Measurements from ENCODE around the gene LIMK2.
"Not testable (repeated sequence)": the region's sequence is repeated elsewhere in the genome, so short reads cannot be mapped to it uniquely, and the experiment has no call there.

The LIMK2 gene

DNA sequence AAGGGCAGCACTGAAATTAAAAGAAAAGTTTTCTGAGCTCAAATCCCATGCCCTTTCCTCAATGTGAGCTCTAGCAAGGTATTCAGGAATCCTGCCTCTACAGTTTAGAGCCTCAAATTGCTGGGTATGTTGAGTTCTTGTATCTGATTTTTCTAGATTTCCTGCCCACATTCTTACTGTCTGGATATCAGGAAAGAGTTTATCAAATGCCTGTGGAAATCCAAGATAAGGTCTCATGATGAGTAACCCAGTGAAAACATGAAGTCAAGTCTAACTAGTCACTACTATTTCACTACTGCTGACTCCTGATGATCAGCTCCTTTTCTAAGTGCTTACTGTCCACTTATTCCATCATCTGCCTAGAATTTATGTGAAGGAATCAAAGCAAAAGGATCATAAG lies 29.8 kb downstream of the LIMK2 start:
- in situ Hi-C loops (cut with MboI; ENCODE audit: low sequenced_read_pairs) = no loop called here

DNA sequence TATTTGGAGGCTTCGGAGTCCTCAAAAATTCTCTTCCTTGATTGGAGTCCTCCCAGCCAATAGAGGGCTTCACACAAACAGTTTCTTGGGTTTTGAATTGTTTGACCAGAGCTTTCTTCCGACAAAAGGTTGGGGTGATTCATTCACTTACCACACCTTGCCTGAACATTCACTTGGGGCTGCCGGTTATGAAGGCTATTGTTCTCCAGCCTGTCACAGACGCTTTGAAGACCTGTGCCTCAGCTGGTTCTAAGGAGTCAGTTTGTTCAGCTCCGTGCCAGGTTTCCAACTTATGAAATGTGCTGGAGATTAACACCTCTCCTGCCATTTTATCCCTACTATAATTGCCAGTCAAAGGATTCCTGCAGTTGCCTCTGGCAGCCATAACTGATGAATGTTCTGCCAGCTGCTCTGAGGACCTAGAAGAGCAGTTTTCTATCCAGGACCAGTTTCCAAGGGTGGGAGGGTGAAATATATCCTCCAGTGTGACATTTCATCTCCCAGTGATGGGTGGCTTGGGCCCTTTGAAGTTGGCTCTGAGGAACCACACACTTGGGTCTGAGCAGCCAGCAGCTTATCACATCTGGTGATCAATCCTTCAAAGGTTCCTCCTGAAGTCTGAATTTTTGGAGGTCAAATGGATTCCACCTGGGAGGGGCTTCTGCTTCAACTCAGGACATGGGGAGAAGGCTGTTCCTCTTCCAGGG lies 31.4 kb downstream of the LIMK2 start:
- in situ Hi-C loops (cut with MboI; ENCODE audit: low sequenced_read_pairs) = no loop called here

GRCh38 chr22:31244046-31244942 lies 32.2 kb downstream of the LIMK2 start:
- in situ Hi-C loops (cut with MboI; ENCODE audit: low sequenced_read_pairs) = no loop called here

GRCh38 chr22:31244943-31245451 lies 32.9 kb downstream of the LIMK2 start:
- in situ Hi-C loops (cut with MboI; ENCODE audit: low sequenced_read_pairs) = no loop called here

GRCh38 chr22:31245998-31246397 lies 33.9 kb downstream of the LIMK2 start:
- in situ Hi-C loops (cut with MboI; ENCODE audit: low sequenced_read_pairs) = not testable (repeated sequence)

- in situ Hi-C loops (cut with MboI; ENCODE audit: low sequenced_read_pairs) = no loop called here
Observed at GRCh38 chr22:31246687-31247086, 34.6 kb downstream of the LIMK2 start.

GRCh38 chr22:31247726-31248125 lies 35.6 kb downstream of the LIMK2 start:
- in situ Hi-C loops (cut with MboI; ENCODE audit: low sequenced_read_pairs) = no loop called here

- in situ Hi-C loops (cut with MboI; ENCODE audit: low sequenced_read_pairs) = no loop called here
Observed at GRCh38 chr22:31248138-31248745, 36.1 kb downstream of the LIMK2 start.

DNA sequence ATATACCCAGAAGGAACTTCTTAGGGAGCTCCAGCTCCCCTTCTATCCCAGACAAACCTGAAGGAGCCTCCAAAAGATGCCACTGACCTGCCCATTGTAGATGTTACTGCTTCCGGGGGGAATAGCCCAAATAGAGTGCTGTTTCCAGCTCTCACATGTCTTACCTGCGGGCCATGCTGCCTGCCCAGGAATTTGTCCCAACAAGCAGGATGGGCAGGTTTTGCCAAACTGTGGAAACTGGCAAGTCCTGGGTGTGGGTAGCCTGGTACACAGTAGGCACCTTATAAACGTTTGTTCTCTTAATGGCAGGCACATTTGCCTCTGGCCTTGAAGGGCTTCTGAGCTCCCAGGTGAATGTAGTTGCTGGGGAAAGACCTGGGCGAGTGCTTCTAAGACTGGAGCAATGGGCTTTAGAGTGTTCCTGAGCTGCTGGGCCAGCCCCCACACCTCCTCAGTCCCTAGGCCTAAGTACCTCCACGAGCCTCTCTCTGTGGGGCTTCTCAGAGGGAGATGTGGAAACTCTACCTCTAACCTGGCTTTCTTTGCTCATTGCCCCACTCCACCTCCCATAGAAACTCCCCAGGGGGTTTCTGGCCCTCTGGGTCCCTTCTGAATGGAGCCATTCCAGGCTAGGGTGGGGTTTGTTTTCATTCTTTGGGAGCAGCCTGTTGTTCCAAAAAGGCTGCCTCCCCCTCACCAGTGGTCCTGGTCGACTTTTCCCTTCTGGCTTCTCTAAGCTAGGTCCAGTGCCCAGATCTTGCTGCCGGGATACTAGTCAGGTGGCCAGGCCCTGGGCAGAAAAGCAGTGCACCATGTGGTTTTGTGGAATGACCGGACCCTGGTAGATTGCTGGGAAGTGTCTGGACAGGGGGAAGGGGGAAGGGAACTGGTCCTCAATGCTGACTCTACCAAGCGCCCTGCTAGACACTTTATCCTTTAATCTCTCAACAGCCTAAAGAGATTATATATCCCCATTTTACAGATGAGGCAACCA lies 37.2 kb downstream of the LIMK2 start:
- in situ Hi-C loops (cut with MboI; ENCODE audit: low sequenced_read_pairs) = no loop called here

- in situ Hi-C loops (cut with MboI; ENCODE audit: low sequenced_read_pairs) = no loop called here
Observed at GRCh38 chr22:31250740-31251600, 38.9 kb downstream of the LIMK2 start.

DNA sequence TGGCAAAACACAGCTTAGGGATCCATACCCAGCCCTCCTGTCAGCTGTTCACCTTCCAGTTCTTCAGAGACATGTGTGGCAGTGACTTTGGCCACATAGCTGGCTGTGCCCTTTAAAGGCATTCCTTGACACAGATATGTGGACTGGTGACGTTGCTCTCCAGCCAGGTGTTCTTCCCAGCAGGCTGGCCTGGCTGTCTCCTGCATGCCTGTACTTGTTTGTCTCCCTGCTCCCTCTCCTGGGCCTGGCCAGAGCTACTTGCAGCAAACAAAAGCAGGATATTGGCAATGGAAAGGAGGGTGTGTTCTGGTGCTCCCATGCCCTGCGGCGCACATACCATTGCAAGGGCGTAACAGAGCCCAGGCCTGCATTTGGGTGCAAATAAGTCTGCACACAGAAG lies 41.9 kb downstream of the LIMK2 start:
- in situ Hi-C loops (cut with MboI; ENCODE audit: low sequenced_read_pairs) = no loop called here

GRCh38 chr22:31259798-31260473 lies 47.8 kb downstream of the LIMK2 start:
- in situ Hi-C loops (cut with MboI; ENCODE audit: low sequenced_read_pairs) = no loop called here

- in situ Hi-C loops (cut with MboI; ENCODE audit: low sequenced_read_pairs) = no loop called here
Observed at GRCh38 chr22:31260474-31260856, 48.4 kb downstream of the LIMK2 start.

- in situ Hi-C loops (cut with MboI; ENCODE audit: low sequenced_read_pairs) = no loop called here
Observed at GRCh38 chr22:31262312-31263133, 50.4 kb downstream of the LIMK2 start.

GRCh38 chr22:31263896-31264640 lies 52.0 kb downstream of the LIMK2 start:
- in situ Hi-C loops (cut with MboI; ENCODE audit: low sequenced_read_pairs) = no loop called here

DNA sequence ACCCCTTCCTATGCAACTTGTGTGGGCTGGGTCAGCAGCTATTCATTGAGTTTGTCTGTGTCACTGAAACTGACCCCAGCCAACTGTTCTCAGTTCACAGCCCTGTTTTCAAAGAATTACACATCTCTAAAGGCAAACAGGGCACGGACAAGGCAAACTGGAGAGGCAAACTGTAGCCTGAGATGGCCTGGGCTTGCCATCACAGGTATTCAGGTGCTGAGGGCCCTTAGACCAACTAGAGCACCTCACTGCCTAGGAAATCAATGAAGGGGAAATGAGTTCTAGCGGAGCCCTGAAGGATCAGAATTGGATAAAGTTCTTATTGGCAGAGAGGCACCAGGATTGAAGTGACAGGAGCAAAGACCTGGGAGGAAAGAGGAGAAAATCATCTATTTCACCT lies 56.2 kb downstream of the LIMK2 start:
- in situ Hi-C loops (cut with MboI; ENCODE audit: low sequenced_read_pairs) = no loop called here

- in situ Hi-C loops (cut with MboI; ENCODE audit: low sequenced_read_pairs) = no loop called here
Observed at GRCh38 chr22:31269892-31270579, 57.9 kb downstream of the LIMK2 start.
